Testis (tissue), 2 donors: ENCODE data around the gene ZNF70.

Experiments used
- POLR2A ChIP-seq: fragments of 450-650 bp; IDR thresholded peaks from one replicate; pipeline ENCODE4 v1.6.1; 2017; ENCODE audit warnings: antibody characterized with exemption, mild to moderate bottlenecking, moderate library complexity
- TF ChIP-seq, protein P1 (sequence below), 3 experiments: fragments of 450-650 bp in 2 of 3; fragments of 200-600 bp in 1 of 3; sonication (generic) in 1 of 3; IDR thresholded peaks; one replicate each; pipeline ENCODE4 v1.5.1; 2016 to 2019; ENCODE audit warnings: antibody characterized with exemption in 3 of 3, mild to moderate bottlenecking in 2 of 3, moderate library complexity in 1 of 3

DNA sequence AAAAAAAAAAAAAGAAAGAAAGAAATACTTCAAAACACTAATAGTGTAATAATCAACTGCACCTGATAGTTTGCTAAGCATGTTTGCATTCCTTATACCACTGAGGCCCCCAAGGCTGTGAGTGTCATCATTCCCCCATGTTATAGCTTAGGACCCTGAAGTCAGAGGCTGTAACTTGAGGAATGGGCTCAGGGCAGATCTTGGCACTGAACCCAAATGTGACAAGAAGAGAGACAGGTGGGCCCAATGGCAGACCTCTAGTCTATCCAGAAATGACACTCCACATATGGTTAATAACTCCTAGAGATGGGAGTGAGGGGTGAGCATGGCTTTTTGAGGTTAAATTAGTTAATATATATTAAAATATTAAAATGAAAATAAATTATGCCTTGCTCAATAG is 13.2 kb downstream of the ZNF70 start:
- TF ChIP-seq, protein P1, sequence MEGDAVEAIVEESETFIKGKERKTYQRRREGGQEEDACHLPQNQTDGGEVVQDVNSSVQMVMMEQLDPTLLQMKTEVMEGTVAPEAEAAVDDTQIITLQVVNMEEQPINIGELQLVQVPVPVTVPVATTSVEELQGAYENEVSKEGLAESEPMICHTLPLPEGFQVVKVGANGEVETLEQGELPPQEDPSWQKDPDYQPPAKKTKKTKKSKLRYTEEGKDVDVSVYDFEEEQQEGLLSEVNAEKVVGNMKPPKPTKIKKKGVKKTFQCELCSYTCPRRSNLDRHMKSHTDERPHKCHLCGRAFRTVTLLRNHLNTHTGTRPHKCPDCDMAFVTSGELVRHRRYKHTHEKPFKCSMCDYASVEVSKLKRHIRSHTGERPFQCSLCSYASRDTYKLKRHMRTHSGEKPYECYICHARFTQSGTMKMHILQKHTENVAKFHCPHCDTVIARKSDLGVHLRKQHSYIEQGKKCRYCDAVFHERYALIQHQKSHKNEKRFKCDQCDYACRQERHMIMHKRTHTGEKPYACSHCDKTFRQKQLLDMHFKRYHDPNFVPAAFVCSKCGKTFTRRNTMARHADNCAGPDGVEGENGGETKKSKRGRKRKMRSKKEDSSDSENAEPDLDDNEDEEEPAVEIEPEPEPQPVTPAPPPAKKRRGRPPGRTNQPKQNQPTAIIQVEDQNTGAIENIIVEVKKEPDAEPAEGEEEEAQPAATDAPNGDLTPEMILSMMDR (IDR thresholded peaks at IDR 0.05) = no peak
- TF ChIP-seq POLR2A = no peak
